ENCODE results near the gene COL4A1. TPM values are rescaled to one million over a fixed set of nuclear protein-coding genes. Genes with fewer than 3 reads are reported as not detected.
A peak's percentile ranks its signal among the peaks of the same experiment; 100 is the strongest.

Gene COL4A1
- total RNA-seq, 1 donor from 2014 or later: 178 TPM

- DNase-seq (ENCODE audit: extremely low spot score in 2 of 2): no peak
- H3K27ac ChIP-seq: peak overlapping the region; percentile 42
- H3K4me3 ChIP-seq: peak overlapping the region; percentile 47 to 53
- H3K4me1 ChIP-seq: peaks cover 14% of the 10 kb centered on the region
- no peaks in the 10 kb centered on the region for H3K27me3 ChIP-seq
- TF ChIP-seq POLR2A (IDR thresholded peaks at IDR 0.05) (no peak), POLR2AphosphoS5 (IDR thresholded peaks at IDR 0.05; ENCODE audit: insufficient read depth in 1 of 2, low read depth in 1 of 2) (no peak), CTCF (IDR thresholded peaks at IDR 0.05) (no peak)
- intact Hi-C loops (cut with DNase I): no loop called here
- no peaks in the 10 kb centered on the region for H3K36me3 ChIP-seq
- no peaks in the 10 kb centered on the region for H3K9me3 ChIP-seq
Observed at GRCh38 chr13:110137680-110138009, 169.3 kb downstream of the COL4A1 start.

- DNase-seq (ENCODE audit: extremely low spot score in 2 of 2): no peak
- Histone ChIP-seq H3K36me3 (no peaks in the 10 kb centered on the region), H3K27me3 (no peaks in the 10 kb centered on the region), H3K9me3 (no peaks in the 10 kb centered on the region), H3K4me1 (peaks cover 14% of the 10 kb centered on the region), H3K4me3 (no peak overlapping the region), H3K27ac (no peak overlapping the region)
- intact Hi-C loops (cut with DNase I): no loop called here
- TF ChIP-seq POLR2AphosphoS5 (IDR thresholded peaks at IDR 0.05; ENCODE audit: insufficient read depth in 1 of 2, low read depth in 1 of 2) (no peak), CTCF (IDR thresholded peaks at IDR 0.05) (no peak), POLR2A (IDR thresholded peaks at IDR 0.05) (no peak)
Observed at GRCh38 chr13:110136660-110137585, 170.0 kb downstream of the COL4A1 start.

GRCh38 chr13:110135977-110136597 is 170.9 kb downstream of the COL4A1 start:
- intact Hi-C loops (cut with DNase I): no loop called here
- Histone ChIP-seq H3K4me3 (no peak overlapping the region), H3K27ac (no peak overlapping the region), H3K4me1 (peaks cover 14% of the 10 kb centered on the region), H3K27me3 (no peaks in the 10 kb centered on the region), H3K36me3 (no peaks in the 10 kb centered on the region), H3K9me3 (no peaks in the 10 kb centered on the region)
- TF ChIP-seq POLR2A (IDR thresholded peaks at IDR 0.05): no peak
- no peak for TF ChIP-seq POLR2AphosphoS5 (IDR thresholded peaks at IDR 0.05; ENCODE audit: insufficient read depth in 1 of 2, low read depth in 1 of 2)
- TF ChIP-seq CTCF (IDR thresholded peaks at IDR 0.05): no peak
- no peak for DNase-seq (ENCODE audit: extremely low spot score in 2 of 2)

- intact Hi-C loops (cut with DNase I): no loop called here
Observed at GRCh38 chr13:110134801-110135200, 172.2 kb downstream of the COL4A1 start.

More at GRCh38 chr13:110134801-110135200, 172.2 kb downstream of the COL4A1 start:
- DNase-seq (ENCODE audit: extremely low spot score in 2 of 2): no peak
- no peak overlapping the region for H3K27ac ChIP-seq
- H3K4me3 ChIP-seq: no peak overlapping the region
- no peaks in the 10 kb centered on the region for H3K9me3 ChIP-seq
- H3K4me1 ChIP-seq: peaks cover 14% of the 10 kb centered on the region
- no peaks in the 10 kb centered on the region for H3K27me3 ChIP-seq
- H3K36me3 ChIP-seq: no peaks in the 10 kb centered on the region
- TF ChIP-seq POLR2A (IDR thresholded peaks at IDR 0.05) (no peak), POLR2AphosphoS5 (IDR thresholded peaks at IDR 0.05; ENCODE audit: insufficient read depth in 1 of 2, low read depth in 1 of 2) (no peak), CTCF (IDR thresholded peaks at IDR 0.05) (no peak)

Measured in vagina (tissue), 2 donors.